SK-N-SH (cell line): Measurements from ENCODE around the gene TTLL6.

Experiments
- CTCF ChIP-seq: fragments of 200-600 bp; sonication (generic); IDR thresholded peaks from 2 replicates; pipeline ENCODE4 v1.6.1; 2017; ENCODE audit warnings: antibody characterized with exemption, mild to moderate bottlenecking, moderate library complexity
- MAX ChIP-seq: IDR thresholded peaks from 2 replicates; pipeline ENCODE4 v1.4.0; 2012; ENCODE audit warnings: low read depth
- NFIC ChIP-seq: IDR thresholded peaks from 2 replicates; pipeline ENCODE4 v1.4.0; 2012; ENCODE audit warnings: borderline replicate concordance
- POLR2AphosphoS5 ChIP-seq: IDR thresholded peaks from 2 replicates; pipeline ENCODE4 v1.6.1; 2012; ENCODE audit warnings: low read depth, low read length
- RAD21 ChIP-seq: IDR thresholded peaks from 2 replicates; pipeline ENCODE4 v1.6.1; 2012; ENCODE audit warnings: mild to moderate bottlenecking, low read length
- RCOR1 ChIP-seq: fragments of 150-350 bp; IDR thresholded peaks from 2 replicates; pipeline ENCODE4 v1.6.1; 2017; ENCODE audit warnings: antibody characterized with exemption, low read length
- YY1 ChIP-seq: IDR thresholded peaks from 2 replicates; pipeline ENCODE4 v1.4.0; 2012; ENCODE audit warnings: low read depth, mild to moderate bottlenecking

GRCh38 chr17:48737330-48738043 is 79.5 kb downstream of the TTLL6 start:
- TF ChIP-seq RAD21: no peak
- TF ChIP-seq CTCF: no peak
- no peak for TF ChIP-seq POLR2AphosphoS5
- TF ChIP-seq RCOR1: no peak
- no peak for TF ChIP-seq NFIC
- no peak for TF ChIP-seq MAX
- TF ChIP-seq YY1: no peak
